Erythroblast (primary cell): ENCODE data around the gene GNA12.

Experiments used
- GATA1 ChIP-seq: IDR thresholded peaks from 2 replicates; pipeline ENCODE4 v1.6.1; 2011; ENCODE audit warnings: low read depth, mild to moderate bottlenecking, control low read depth, low read length, moderate library complexity
- POLR2A ChIP-seq: IDR thresholded peaks from 2 replicates; pipeline ENCODE4 v1.6.1; 2011; ENCODE audit warnings: mild to moderate bottlenecking, low read length

DNA sequence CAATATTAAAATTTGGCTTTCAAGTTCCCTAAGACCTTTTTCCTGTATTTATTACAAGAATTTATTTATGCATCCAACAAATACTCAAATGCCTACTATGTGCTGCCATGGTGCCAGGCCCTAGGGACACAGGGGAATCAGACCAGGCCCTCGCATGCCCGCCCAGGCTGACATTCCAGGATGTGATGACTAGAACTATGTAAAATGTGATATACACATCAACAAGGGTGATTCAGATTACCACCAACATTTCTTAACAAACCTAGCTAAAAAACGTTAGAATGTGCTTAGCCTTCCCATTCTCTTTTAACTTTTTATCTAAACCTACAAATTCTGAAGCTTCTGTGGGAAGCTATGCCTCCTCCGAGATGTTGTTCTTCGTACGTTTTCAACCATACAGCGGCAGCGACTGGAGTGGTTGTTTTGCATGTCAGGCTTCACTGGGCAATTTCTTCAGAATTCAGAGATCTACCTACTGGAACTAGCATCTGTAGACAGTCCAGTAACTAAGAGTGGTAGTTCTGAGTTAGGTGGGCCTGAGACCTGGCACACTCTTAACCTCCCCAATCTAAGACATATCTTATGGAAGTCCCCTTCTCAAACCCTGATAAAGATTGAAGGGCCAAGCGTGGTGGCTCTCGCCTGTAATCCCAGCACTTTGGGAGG is 22.1 kb downstream of the GNA12 start:
- no peak for TF ChIP-seq POLR2A
- no peak for TF ChIP-seq GATA1
